Measurements from ENCODE around the gene MOK. TPM values are rescaled to one million over a fixed set of nuclear protein-coding genes. Genes with fewer than 3 reads are reported as not detected.
"Not testable (repeated sequence)": the region's sequence is repeated elsewhere in the genome, so short reads cannot be mapped to it uniquely, and the experiment has no call there.

MOK gene
- total and polyA plus RNA-seq, 2 donors = 2.9 to 9.0 TPM

DNA sequence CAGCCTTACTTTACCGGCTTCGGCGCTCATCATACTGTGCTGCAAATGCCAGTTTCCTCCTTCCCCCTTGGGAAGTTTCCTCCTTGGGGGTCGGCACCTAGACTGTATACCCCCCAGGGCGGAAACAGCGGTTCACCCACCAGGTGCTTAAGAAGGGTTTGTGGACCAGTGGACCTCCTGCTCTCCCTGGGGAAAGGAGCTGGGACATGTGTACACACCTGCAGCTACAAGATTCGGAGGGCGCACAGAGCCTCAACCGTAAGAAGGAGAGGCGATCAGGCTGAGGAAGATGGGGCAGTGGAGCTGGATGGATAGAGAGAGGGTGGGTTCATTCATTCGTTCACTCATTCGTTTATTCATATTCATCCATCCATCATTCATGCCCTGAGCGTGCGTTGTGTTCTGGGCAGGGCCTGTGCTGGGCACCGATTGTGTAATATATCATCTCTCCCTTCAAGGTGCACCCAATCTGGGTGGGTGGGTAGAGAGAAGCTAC, 13.9 kb upstream of the MOK start:
- peak overlapping the region; percentile 69 to 84 for H3K4me3 ChIP-seq (ENCODE audit: low read length in 2 of 2)
- H3K9me3 ChIP-seq (ENCODE audit: control insufficient read depth in 2 of 2, insufficient read depth in 1 of 2, low read length in 1 of 2) = peaks cover 0 to 4% of the 10 kb centered on the region in 2 donors
- peaks cover 13 to 47% of the 10 kb centered on the region in 2 donors for H3K4me1 ChIP-seq (ENCODE audit: control insufficient read depth in 2 of 2, insufficient read depth in 2 of 2, low read length in 2 of 2)
- H3K27ac ChIP-seq (ENCODE audit: low read depth in 1 of 2, low read length in 1 of 2) = peak overlapping the region in 1 of 2 donors; percentile 77
- DNase-seq (ENCODE audit: low read depth in 6 of 9, low spot score in 9 of 9) = no peak
- H3K36me3 ChIP-seq (ENCODE audit: control insufficient read depth in 2 of 2, insufficient read depth in 2 of 2, low read length in 1 of 2) = no peaks in the 10 kb centered on the region
- peaks cover 0 to 13% of the 10 kb centered on the region in 2 donors for H3K27me3 ChIP-seq (ENCODE audit: control insufficient read depth in 2 of 2, insufficient read depth in 1 of 2, low read length in 1 of 2)
- WGBS = 66% methylated on average over 15 of the region's 15 CpGs

DNA sequence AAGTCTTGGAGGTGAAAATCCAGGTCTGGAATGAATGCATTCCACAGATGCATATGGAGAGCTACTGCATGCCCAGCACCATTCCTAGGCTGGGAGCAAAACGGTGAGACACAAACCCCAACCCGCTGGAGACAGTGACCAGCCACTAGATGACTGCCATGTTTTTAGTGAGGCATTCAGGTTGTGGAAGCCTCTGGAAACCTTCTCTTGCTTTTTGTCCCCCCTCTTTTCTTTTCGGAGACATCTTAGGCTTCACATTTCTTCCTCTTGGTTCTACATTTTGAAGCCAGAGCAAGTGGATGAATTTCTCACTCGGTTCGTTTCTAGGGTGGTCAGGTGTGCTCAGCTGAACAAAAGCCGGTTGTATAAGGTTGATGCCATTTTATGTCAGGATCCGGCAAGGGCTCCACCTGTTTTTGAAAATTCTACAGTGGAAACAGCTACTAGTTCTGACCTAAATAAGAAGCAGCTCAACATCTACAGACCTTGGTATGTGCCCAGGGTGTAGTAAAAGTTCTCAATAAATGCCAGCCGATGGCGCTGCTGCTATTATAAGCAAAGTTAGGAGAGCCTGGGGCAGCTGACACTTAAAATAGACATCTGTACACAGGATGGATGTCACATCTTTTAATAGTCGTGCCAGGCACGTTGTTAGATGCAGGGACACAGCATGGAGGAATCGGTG, 12.7 kb upstream of the MOK start:
- peak overlapping the region; percentile 48 to 71 for H3K4me3 ChIP-seq (ENCODE audit: low read length in 2 of 2)
- 64% methylated on average over 12 of the region's 12 CpGs for WGBS
- H3K27ac ChIP-seq (ENCODE audit: low read depth in 1 of 2, low read length in 1 of 2) = peak overlapping the region; percentile 76 to 86
- no peaks in the 10 kb centered on the region for H3K36me3 ChIP-seq (ENCODE audit: control insufficient read depth in 2 of 2, insufficient read depth in 2 of 2, low read length in 1 of 2)
- DNase-seq (ENCODE audit: low read depth in 6 of 9, low spot score in 9 of 9) = peak in 2 of 9 donors; percentile 26 to 65
- peaks cover 13 to 51% of the 10 kb centered on the region in 2 donors for H3K4me1 ChIP-seq (ENCODE audit: control insufficient read depth in 2 of 2, insufficient read depth in 2 of 2, low read length in 2 of 2)
- peaks cover 0 to 13% of the 10 kb centered on the region in 2 donors for H3K27me3 ChIP-seq (ENCODE audit: control insufficient read depth in 2 of 2, insufficient read depth in 1 of 2, low read length in 1 of 2)
- H3K9me3 ChIP-seq (ENCODE audit: control insufficient read depth in 2 of 2, insufficient read depth in 1 of 2, low read length in 1 of 2) = peaks cover 0 to 4% of the 10 kb centered on the region in 2 donors

DNA sequence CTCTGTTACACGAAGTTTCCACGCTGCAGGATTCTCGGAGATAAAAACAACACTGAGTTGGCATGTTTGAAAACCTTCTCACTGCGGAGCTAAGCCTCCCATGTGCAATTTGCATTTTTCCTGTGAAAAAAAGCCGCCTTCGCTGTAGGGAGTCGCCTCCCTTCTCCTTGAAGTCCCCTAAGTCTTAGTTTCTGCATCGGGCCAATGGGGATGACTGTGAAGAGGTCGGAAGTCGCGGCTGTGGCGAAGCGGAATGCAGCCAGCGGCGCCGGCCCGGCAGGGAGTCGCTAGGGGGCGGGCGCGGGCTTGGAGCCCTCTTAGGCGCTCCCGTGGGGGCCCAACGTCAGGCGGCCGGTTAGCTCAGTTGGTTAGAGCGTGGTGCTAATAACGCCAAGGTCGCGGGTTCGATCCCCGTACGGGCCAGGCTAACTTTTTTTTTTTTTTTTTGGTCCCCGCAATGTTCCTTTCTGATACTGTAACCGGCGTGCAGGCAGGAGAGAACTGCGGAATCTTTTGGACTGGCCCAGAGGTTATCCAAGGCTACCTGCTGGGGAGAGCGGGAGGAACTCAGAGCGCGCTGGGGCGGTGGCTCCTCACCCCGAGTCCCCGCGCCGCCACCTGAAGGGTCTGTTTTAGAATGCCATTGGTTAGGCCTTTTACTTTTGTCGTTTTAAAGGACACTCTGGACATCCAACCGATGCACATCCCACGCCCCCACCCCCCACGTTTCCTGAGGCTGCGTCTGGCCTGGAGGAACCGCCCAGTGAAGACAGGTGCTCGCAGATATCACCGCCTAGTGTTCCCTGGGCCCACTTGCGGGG, 12.0 kb upstream of the MOK start:
- 2% methylated on average over 54 of the region's 54 CpGs for WGBS
- H3K4me1 ChIP-seq (ENCODE audit: control insufficient read depth in 2 of 2, insufficient read depth in 2 of 2, low read length in 2 of 2) = peaks cover 13 to 51% of the 10 kb centered on the region in 2 donors
- H3K9me3 ChIP-seq (ENCODE audit: control insufficient read depth in 2 of 2, insufficient read depth in 1 of 2, low read length in 1 of 2) = peaks cover 0 to 4% of the 10 kb centered on the region in 2 donors
- peak overlapping the region; percentile 48 to 71 for H3K4me3 ChIP-seq (ENCODE audit: low read length in 2 of 2)
- peaks cover 0 to 13% of the 10 kb centered on the region in 2 donors for H3K27me3 ChIP-seq (ENCODE audit: control insufficient read depth in 2 of 2, insufficient read depth in 1 of 2, low read length in 1 of 2)
- peak overlapping the region; percentile 80 to 86 for H3K27ac ChIP-seq (ENCODE audit: low read depth in 1 of 2, low read length in 1 of 2)
- no peaks in the 10 kb centered on the region for H3K36me3 ChIP-seq (ENCODE audit: control insufficient read depth in 2 of 2, insufficient read depth in 2 of 2, low read length in 1 of 2)
- DNase-seq (ENCODE audit: low read depth in 6 of 9, low spot score in 9 of 9) = peak; percentile 75 to 94 (median 86)

DNA sequence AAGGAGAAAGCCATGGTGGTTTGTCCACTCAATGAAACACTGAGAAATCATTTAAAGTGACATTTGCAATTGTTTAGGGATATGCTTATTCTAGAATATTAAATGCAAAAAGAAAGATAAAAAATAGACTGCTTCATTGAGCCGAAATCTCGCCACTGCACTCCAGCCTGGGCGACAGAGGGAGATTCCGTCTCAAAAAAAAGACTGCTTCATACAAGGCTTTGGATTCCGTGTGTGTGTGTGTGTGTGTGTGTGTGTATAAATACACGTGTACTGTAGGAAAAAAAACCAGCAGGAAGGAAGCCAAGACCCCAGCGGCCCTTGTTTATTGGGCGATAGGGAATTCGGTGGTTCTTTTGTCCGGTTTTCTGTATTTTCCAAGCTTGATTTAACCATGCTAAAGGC, 11.4 kb upstream of the MOK start:
- Histone ChIP-seq H3K36me3 (ENCODE audit: control insufficient read depth in 2 of 2, insufficient read depth in 2 of 2, low read length in 1 of 2) (no peaks in the 10 kb centered on the region), H3K4me1 (ENCODE audit: control insufficient read depth in 2 of 2, insufficient read depth in 2 of 2, low read length in 2 of 2) (peaks cover 13 to 51% of the 10 kb centered on the region in 2 donors), H3K9me3 (ENCODE audit: control insufficient read depth in 2 of 2, insufficient read depth in 1 of 2, low read length in 1 of 2) (peaks cover 0 to 4% of the 10 kb centered on the region in 2 donors), H3K4me3 (ENCODE audit: low read length in 2 of 2) (peak overlapping the region; percentile 48 to 71), H3K27me3 (ENCODE audit: control insufficient read depth in 2 of 2, insufficient read depth in 1 of 2, low read length in 1 of 2) (peaks cover 0 to 13% of the 10 kb centered on the region in 2 donors), H3K27ac (ENCODE audit: low read depth in 1 of 2, low read length in 1 of 2) (peak overlapping the region in 1 of 2 donors; percentile 80)
- peak in 2 of 9 donors; percentile 43 to 53 for DNase-seq (ENCODE audit: low read depth in 6 of 9, low spot score in 9 of 9)
- WGBS = 3% methylated on average over 10 of the region's 10 CpGs

DNA sequence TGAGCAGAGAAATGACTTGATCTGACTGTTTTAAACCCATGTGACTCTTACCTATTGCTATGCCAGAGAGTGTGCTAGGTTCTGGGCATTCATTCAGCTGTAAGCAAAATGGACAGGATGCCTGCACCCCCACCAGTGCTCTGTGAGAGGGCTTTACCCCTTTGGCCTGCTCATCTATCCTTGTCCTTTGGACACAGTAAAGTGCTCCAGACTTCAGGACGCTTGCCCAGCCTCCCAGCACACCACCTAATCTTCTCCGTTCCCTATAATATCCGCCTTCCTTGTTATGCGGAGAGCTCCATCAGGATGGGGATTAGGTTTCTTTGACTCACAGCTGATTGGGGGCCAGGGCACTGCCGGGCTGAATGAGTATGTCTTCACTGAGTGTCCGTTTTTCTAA, 10.2 kb upstream of the MOK start:
- peaks cover 0 to 13% of the 10 kb centered on the region in 2 donors for H3K27me3 ChIP-seq (ENCODE audit: control insufficient read depth in 2 of 2, insufficient read depth in 1 of 2, low read length in 1 of 2)
- peaks cover 0 to 4% of the 10 kb centered on the region in 2 donors for H3K9me3 ChIP-seq (ENCODE audit: control insufficient read depth in 2 of 2, insufficient read depth in 1 of 2, low read length in 1 of 2)
- no peak for DNase-seq (ENCODE audit: low read depth in 6 of 9, low spot score in 9 of 9)
- no peak overlapping the region for H3K4me3 ChIP-seq (ENCODE audit: low read length in 2 of 2)
- H3K36me3 ChIP-seq (ENCODE audit: control insufficient read depth in 2 of 2, insufficient read depth in 2 of 2, low read length in 1 of 2) = no peaks in the 10 kb centered on the region
- WGBS = 95% methylated on average over 6 of the region's 6 CpGs
- H3K4me1 ChIP-seq (ENCODE audit: control insufficient read depth in 2 of 2, insufficient read depth in 2 of 2, low read length in 2 of 2) = peaks cover 6 to 40% of the 10 kb centered on the region in 2 donors
- H3K27ac ChIP-seq (ENCODE audit: low read depth in 1 of 2, low read length in 1 of 2) = no peak overlapping the region

DNA sequence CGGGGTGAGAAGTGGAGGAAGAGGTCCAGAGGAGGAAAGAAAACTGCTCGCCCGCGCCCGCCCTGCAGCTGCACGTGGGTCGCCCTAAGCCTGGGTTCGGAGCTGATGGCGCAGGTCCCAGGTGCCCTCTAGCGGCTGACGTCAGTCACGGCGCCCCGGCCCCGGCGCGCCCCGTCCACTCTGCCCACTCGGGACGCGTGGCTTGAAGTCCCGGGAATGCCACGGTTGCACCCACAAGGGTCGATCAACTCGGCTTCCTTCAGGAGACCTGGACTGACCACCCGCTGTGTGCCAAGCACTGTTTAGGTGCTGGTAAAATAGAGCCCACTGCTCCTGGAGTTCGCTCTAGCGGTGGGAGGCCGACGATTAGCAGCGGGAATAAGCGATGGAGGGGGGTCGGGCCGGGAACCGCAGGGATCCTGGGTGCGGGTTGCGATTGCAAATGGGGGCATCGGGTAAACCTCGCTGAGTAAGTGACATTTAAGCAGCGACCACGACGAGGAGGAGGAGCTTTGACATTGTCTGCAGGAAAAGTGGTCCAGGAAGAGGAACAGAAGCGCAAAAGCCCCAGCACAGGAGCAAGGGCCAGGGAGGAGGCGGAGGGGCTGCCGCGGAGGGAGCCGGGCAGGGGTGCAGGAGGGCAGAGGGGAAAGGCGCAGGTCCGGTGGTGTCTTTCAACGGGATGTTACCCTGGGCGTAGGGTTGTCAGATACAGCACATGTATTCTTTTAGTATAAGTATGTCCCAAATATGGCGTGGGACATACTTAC, 9.5 kb upstream of the MOK start:
- H3K4me3 ChIP-seq (ENCODE audit: low read length in 2 of 2) = peak overlapping the region; percentile 33 to 55
- 4% methylated on average over 52 of the region's 52 CpGs for WGBS
- peaks cover 0 to 4% of the 10 kb centered on the region in 2 donors for H3K9me3 ChIP-seq (ENCODE audit: control insufficient read depth in 2 of 2, insufficient read depth in 1 of 2, low read length in 1 of 2)
- peak in 7 of 9 donors; percentile 56 to 85 (median 72) for DNase-seq (ENCODE audit: low read depth in 6 of 9, low spot score in 9 of 9)
- no peak overlapping the region for H3K27ac ChIP-seq (ENCODE audit: low read depth in 1 of 2, low read length in 1 of 2)
- no peaks in the 10 kb centered on the region for H3K36me3 ChIP-seq (ENCODE audit: control insufficient read depth in 2 of 2, insufficient read depth in 2 of 2, low read length in 1 of 2)
- H3K27me3 ChIP-seq (ENCODE audit: control insufficient read depth in 2 of 2, insufficient read depth in 1 of 2, low read length in 1 of 2) = peaks cover 0 to 13% of the 10 kb centered on the region in 2 donors
- H3K4me1 ChIP-seq (ENCODE audit: control insufficient read depth in 2 of 2, insufficient read depth in 2 of 2, low read length in 2 of 2) = peaks cover 5 to 39% of the 10 kb centered on the region in 2 donors

DNA sequence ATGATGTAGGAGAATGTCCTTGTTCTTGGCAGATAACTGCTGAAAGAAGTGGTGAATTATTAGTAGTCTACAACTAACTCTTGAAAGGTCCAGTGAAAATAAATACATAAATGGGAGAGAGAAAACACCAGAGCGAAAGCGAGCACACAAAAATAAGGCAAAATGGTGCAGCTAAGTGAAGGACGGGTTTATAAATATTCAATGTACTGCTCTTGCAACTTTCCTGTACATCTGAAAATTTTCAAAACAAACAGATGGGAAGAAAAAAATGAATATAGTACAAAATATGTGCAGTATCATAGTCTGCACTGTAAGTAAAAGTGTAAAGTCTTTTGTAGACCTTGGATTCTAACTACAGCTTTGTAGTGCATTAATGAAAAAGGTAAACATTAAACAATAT, 1.3 kb downstream of the MOK start:
- WGBS = 98% methylated on average over 3 of the region's 3 CpGs
- peaks cover 0 to 3% of the 10 kb centered on the region in 2 donors for H3K27me3 ChIP-seq (ENCODE audit: control insufficient read depth in 2 of 2, insufficient read depth in 1 of 2, low read length in 1 of 2)
- DNase-seq (ENCODE audit: low read depth in 6 of 9, low spot score in 9 of 9) = no peak

DNA sequence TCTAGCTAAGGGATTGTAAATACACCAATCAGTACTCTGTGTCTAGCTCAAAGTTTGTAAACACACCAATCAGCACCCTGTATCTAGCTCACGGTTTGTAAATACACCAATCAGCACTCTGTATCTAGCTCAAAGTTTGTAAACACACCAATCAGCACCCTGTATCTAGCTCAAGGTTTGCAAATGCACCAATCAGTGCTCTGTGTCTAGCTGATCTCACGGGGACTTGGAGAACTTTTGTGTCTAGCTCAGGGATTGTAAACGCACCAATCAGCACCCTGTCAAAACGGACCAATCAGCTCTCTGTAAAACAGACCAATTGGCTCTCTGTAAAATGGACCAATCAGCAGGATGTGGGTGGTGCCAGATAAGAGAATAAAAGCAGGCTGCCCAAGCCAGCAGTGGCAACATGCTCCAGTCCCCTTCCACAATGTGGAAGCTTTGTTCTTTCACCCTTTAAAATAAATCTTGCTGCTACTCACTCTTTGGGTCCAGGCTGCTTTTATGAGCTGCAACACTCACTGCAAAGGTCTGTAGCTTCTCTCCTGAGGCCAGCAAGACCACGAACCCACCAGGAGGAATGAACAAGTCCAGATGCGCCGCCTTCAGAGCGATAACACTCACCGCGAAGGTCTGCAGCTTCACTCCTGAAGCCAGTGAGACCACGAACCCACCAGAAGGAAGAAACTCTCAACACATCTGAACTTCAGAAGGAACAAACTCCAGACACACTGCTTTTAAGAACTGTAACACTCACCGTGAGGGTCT, 6.5 kb downstream of the MOK start:
- not testable (repeated sequence) for H3K27ac ChIP-seq (ENCODE audit: low read depth in 1 of 2, low read length in 1 of 2); H3K9me3 ChIP-seq (ENCODE audit: control insufficient read depth in 2 of 2, insufficient read depth in 1 of 2, low read length in 1 of 2); H3K4me1 ChIP-seq (ENCODE audit: control insufficient read depth in 2 of 2, insufficient read depth in 2 of 2, low read length in 2 of 2); H3K27me3 ChIP-seq (ENCODE audit: control insufficient read depth in 2 of 2, insufficient read depth in 1 of 2, low read length in 1 of 2); H3K4me3 ChIP-seq (ENCODE audit: low read length in 2 of 2); DNase-seq (ENCODE audit: low read depth in 6 of 9, low spot score in 9 of 9); H3K36me3 ChIP-seq (ENCODE audit: control insufficient read depth in 2 of 2, insufficient read depth in 2 of 2, low read length in 1 of 2)
- 43% methylated on average over 12 of the region's 12 CpGs for WGBS

More for the DNA sequence above, 1.3 kb downstream of the MOK start:
- Histone ChIP-seq H3K36me3 (ENCODE audit: control insufficient read depth in 2 of 2, insufficient read depth in 2 of 2, low read length in 1 of 2) (no peaks in the 10 kb centered on the region), H3K27ac (ENCODE audit: low read depth in 1 of 2, low read length in 1 of 2) (no peak overlapping the region), H3K4me3 (ENCODE audit: low read length in 2 of 2) (no peak overlapping the region), H3K9me3 (ENCODE audit: control insufficient read depth in 2 of 2, insufficient read depth in 1 of 2, low read length in 1 of 2) (no peaks in the 10 kb centered on the region), H3K4me1 (ENCODE audit: control insufficient read depth in 2 of 2, insufficient read depth in 2 of 2, low read length in 2 of 2) (peaks cover 0 to 4% of the 10 kb centered on the region in 2 donors)
